GM23338 (cell line): ENCODE results near the gene SVBP.

ENCODE experiments used
- POLR2AphosphoS5 ChIP-seq: IDR thresholded peaks from 2 replicates; pipeline ENCODE4 v1.6.1; 2016; ENCODE audit warnings: antibody characterized with exemption, low read depth
- TF ChIP-seq, protein P1 (sequence below), 2 experiments: fragments of 200-600 bp in 1 of 2; sonication (generic) in 1 of 2; conservative IDR thresholded peaks; 2 replicates each; pipeline versions ENCODE4 v1.5.1 to v1.6.1; 2016 to 2017; ENCODE audit warnings: antibody characterized with exemption in 2 of 2, low read depth in 2 of 2, mild to moderate bottlenecking in 2 of 2, moderate library complexity in 1 of 2
- TF ChIP-seq, protein P2 (sequence below): IDR thresholded peaks from one replicate; pipeline ENCODE4 v1.6.1; 2018; ENCODE audit warnings: antibody characterized with exemption; ENCODE audit not compliant: unreplicated experiment

GRCh38 chr1:42853116-42853884 lies 36.1 kb upstream of the SVBP start:
- TF ChIP-seq POLR2AphosphoS5, result no peak
- TF ChIP-seq, protein P1, sequence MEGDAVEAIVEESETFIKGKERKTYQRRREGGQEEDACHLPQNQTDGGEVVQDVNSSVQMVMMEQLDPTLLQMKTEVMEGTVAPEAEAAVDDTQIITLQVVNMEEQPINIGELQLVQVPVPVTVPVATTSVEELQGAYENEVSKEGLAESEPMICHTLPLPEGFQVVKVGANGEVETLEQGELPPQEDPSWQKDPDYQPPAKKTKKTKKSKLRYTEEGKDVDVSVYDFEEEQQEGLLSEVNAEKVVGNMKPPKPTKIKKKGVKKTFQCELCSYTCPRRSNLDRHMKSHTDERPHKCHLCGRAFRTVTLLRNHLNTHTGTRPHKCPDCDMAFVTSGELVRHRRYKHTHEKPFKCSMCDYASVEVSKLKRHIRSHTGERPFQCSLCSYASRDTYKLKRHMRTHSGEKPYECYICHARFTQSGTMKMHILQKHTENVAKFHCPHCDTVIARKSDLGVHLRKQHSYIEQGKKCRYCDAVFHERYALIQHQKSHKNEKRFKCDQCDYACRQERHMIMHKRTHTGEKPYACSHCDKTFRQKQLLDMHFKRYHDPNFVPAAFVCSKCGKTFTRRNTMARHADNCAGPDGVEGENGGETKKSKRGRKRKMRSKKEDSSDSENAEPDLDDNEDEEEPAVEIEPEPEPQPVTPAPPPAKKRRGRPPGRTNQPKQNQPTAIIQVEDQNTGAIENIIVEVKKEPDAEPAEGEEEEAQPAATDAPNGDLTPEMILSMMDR (conservative IDR thresholded peaks at IDR 0.05; ENCODE audit: low read depth in 2 of 2), result no peak
- TF ChIP-seq, protein P2, sequence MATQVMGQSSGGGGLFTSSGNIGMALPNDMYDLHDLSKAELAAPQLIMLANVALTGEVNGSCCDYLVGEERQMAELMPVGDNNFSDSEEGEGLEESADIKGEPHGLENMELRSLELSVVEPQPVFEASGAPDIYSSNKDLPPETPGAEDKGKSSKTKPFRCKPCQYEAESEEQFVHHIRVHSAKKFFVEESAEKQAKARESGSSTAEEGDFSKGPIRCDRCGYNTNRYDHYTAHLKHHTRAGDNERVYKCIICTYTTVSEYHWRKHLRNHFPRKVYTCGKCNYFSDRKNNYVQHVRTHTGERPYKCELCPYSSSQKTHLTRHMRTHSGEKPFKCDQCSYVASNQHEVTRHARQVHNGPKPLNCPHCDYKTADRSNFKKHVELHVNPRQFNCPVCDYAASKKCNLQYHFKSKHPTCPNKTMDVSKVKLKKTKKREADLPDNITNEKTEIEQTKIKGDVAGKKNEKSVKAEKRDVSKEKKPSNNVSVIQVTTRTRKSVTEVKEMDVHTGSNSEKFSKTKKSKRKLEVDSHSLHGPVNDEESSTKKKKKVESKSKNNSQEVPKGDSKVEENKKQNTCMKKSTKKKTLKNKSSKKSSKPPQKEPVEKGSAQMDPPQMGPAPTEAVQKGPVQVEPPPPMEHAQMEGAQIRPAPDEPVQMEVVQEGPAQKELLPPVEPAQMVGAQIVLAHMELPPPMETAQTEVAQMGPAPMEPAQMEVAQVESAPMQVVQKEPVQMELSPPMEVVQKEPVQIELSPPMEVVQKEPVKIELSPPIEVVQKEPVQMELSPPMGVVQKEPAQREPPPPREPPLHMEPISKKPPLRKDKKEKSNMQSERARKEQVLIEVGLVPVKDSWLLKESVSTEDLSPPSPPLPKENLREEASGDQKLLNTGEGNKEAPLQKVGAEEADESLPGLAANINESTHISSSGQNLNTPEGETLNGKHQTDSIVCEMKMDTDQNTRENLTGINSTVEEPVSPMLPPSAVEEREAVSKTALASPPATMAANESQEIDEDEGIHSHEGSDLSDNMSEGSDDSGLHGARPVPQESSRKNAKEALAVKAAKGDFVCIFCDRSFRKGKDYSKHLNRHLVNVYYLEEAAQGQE, result no peak
